ENCODE measurements around the gene WWC2.

WWC2 gene

DNA sequence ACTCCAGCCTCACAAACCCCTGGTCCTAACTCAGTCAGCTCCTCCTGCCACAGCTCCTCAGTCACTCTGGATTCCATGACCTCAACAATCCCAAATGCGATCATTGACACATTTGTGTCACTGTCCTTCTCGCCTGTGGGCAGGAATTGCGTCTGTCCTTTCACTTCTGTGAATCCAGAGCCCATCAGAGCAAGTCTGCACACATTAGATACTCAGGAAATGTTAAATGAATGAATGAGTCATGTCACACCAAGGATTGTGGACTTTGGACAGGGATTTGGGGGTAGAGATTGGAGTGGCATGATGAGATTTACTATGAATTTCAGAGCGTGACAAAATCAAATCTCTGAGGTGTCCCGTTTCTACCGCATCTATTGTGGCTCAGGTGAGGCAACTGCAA is 234.9 kb downstream of the WWC2 start:
- Mint-ChIP-seq H3K4me1 (peaks cover 4% of the 10 kb centered on the region), H3K27me3 (peaks cover 24% of the 10 kb centered on the region), H3K36me3 (no peaks in the 10 kb centered on the region), H3K9me3 (no peaks in the 10 kb centered on the region), H3K27ac (no peak overlapping the region), H3K4me3 (no peak overlapping the region)
- CTCF ChIA-PET: no interaction called here
- no peak for DNase-seq

DNA sequence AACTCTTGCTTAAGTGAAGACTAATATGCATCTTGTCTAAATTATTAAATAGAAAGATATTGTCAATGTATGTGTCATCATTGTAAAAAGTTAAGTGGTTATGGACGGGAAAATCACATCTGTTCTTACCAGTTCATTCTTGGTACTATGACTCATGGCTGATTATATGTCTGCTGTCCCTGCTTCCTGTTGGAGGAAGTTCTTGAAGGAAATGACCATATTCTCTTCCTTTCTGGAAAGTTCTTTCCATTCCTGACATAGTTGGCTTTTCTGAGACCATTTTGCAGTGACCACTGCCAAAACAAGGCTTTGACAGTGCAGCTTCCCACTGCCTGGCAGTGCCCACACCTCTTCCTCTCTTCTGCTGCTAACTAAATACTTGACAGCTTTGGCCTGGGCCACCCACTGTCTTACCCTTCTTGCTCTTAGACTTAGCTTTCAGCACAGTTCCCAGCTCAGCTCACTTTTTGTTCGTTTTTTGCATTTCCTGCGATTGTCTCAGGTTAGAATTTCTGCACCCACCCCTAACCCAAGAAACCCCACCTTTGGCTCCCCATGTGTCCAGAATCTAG is 236.4 kb downstream of the WWC2 start:
- no peak for DNase-seq
- Mint-ChIP-seq H3K27me3 (peaks cover 24% of the 10 kb centered on the region), H3K4me1 (peaks cover 4% of the 10 kb centered on the region), H3K9me3 (no peaks in the 10 kb centered on the region), H3K36me3 (no peaks in the 10 kb centered on the region), H3K4me3 (no peak overlapping the region), H3K27ac (no peak overlapping the region)
- CTCF ChIA-PET: no interaction called here

DNA sequence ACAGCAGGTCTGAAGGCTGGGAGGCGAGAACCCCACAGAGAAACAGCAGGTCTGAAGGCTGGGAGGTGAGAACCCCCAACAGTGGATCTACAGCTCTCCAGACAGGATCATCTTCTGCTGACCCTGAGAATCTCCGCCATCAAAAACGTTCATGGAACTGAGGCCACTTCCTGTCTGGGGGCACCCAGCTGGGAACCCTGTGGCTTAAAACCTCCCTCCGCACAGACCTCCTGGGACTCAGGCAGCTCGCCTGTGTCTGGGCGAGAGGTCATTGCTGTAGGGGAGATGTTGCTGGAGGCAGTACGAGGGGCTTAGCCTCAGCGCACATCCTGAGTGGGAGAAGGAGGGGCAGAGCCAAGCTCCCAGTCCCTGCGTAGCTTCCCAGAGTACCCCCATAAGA is 238.3 kb downstream of the WWC2 start:
- Mint-ChIP-seq H3K27me3 (peaks cover 30% of the 10 kb centered on the region), H3K9me3 (no peaks in the 10 kb centered on the region), H3K36me3 (no peaks in the 10 kb centered on the region), H3K27ac (no peak overlapping the region), H3K4me1 (peaks cover 4% of the 10 kb centered on the region), H3K4me3 (no peak overlapping the region)
- DNase-seq: no peak
- CTCF ChIA-PET: no interaction called here

DNA sequence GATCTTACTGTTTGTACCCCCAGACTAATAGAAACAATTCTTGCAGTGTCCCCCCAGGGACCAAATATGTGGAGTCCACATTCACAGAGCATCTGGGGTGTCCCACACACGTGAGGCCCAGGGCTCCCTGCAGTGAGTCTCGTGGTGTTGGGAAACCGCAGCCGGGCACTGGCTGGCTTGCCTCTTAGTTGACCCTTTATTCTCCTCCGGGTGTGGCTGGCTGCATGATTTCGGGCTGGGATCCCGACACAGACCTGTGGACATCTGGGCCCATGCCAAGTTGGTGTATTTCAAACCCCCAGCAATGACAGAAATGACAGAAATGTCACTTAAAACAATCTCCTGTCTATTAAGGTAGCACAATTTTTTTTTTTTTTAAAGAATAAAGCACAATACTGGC is 238.8 kb downstream of the WWC2 start:
- no peak for DNase-seq
- H3K27me3 Mint-ChIP-seq: peaks cover 33% of the 10 kb centered on the region
- H3K4me1 Mint-ChIP-seq: peaks cover 4% of the 10 kb centered on the region
- no peaks in the 10 kb centered on the region for H3K36me3 Mint-ChIP-seq
- no peak overlapping the region for H3K27ac Mint-ChIP-seq
- no peaks in the 10 kb centered on the region for H3K9me3 Mint-ChIP-seq
- no peak overlapping the region for H3K4me3 Mint-ChIP-seq
- CTCF ChIA-PET: no interaction called here

DNA sequence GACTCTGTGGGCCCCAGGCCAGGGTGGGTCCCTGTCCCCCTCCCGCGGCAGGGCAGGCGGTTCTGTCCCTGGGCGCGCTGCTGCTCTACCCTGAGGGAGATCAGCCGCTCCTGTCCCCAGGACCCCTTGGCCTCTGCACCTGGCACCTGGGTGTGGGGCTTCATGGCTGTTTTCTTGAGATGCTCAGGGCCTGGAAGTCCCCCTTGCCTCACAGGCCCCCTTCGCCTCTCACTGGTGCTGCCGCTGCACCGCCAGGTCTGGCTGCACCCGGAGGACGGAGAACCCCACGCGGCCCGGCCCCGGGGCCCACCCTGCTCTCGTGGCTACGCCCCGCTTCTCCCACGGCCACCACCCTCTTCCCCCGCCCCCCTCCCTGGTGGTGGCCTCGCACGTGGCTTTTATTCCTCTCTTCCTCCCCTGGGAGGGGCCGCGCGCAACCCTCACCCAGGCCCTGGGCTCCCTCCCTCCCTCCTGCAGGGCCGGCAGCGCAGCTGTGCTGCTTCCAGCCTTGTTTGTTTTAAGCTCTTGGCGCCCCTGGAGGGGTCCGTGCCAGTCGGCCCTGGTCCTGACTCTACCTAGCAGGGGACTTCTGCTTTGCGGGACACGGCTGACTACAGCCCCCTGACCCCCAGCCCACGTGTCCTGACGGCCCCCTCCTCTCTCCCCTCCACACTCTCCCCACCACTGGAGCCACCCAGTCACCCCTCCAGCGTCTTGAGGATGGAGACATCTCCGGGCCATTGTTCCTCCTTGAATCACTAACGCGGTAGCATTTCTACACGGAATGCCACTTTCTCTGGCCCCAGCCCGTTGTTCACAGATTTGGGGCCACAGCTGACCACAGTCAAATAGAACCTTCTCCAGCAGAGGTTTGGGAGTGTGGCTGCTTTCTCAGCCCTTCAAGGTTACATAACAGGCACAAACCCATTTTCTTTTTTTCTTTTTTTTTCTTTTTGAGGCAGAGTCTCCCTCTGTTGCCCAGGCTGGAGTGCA is 243.8 kb downstream of the WWC2 start:
- peaks cover 3% of the 10 kb centered on the region for H3K4me1 Mint-ChIP-seq
- no peaks in the 10 kb centered on the region for H3K36me3 Mint-ChIP-seq
- no peak for DNase-seq
- no peak overlapping the region for H3K27ac Mint-ChIP-seq
- H3K9me3 Mint-ChIP-seq: no peaks in the 10 kb centered on the region
- H3K4me3 Mint-ChIP-seq: no peak overlapping the region
- CTCF ChIA-PET: no interaction called here
- H3K27me3 Mint-ChIP-seq: peaks cover 46% of the 10 kb centered on the region

DNA sequence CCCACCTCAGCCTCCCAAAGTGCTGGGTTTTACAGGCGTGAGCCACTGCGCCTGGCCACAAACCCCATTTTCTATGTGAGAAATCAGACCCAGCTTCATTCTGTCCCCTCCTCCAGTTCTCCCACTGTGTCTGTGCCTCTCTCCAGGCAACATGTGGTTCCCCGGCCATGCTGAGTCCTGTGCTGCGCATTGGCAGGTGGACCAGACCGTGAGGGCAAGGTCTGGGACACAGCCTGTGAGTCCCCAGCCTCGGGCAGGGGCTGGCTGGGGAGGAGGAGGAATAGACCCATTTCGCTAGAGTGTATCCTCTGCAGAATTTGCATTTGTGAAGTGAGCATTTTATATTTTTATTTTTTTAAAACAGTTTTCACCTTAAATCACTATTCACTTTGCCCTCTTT is 244.7 kb downstream of the WWC2 start:
- CTCF ChIA-PET: no interaction called here
- Mint-ChIP-seq H3K4me3 (no peak overlapping the region), H3K4me1 (peaks cover 5% of the 10 kb centered on the region), H3K36me3 (no peaks in the 10 kb centered on the region), H3K27ac (no peak overlapping the region), H3K27me3 (peaks cover 46% of the 10 kb centered on the region), H3K9me3 (no peaks in the 10 kb centered on the region)
- no peak for DNase-seq

DNA sequence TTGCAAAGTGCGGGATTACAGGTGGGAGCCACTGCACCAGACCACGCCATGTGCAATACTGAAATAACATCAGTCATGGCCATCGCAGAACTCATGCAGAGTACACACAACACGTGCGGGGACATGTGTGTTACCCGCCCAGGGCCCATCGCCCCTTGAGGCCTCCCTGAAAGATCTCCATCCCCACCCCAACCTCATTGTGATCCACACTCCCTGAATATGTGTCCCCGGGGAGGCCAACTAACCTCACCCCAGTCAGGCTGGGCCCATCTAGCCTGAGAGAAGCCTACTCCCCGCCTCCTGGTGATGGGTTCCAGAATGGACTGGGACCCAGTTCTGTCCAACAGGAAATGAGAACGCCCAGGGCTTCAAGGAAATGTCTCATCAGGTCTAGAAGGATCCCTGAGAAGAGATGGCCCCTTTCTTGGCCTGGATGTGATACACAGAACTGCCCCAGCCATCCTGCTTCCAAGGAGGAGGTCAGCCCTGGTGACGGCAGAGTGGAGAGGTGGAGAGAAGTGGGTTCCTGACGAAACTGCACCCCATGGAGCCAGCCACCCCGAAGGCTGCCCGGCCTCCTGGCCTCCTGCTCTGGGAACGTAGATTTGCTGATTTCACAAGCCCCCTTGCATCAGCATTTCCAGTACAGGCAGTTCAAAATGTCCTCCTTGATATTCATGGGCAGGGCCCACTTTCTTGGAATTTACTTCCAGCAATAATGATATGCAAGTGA is 245.6 kb downstream of the WWC2 start:
- Mint-ChIP-seq H3K9me3 (no peaks in the 10 kb centered on the region), H3K4me3 (no peak overlapping the region)

DNA sequence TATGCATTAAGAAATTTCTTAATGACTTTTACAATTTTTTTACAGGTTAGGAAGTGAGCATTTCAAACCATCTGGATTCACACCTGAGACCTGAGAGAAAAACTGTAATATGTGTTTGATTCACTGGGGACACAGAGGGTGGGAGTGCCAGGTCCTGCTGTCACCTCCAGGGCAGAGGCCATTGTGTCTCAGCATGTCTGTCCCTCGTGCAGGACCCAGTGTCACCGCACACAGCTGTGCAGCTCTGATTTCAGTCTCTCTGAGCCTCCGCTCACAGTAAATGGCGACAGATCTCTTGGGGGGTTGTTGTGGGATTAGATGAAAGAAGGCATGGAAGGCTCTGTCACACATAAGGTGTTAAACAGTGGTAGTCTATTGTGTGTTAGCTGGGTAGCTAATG is 246.2 kb downstream of the WWC2 start:
- Mint-ChIP-seq H3K27ac (no peak overlapping the region), H3K27me3 (peaks cover 46% of the 10 kb centered on the region), H3K9me3 (no peaks in the 10 kb centered on the region), H3K4me1 (peaks cover 13% of the 10 kb centered on the region), H3K36me3 (no peaks in the 10 kb centered on the region), H3K4me3 (no peak overlapping the region)
- DNase-seq: no peak
- CTCF ChIA-PET: no interaction called here

More for the DNA sequence above, 245.6 kb downstream of the WWC2 start:
- CTCF ChIA-PET: no interaction called here
- Mint-ChIP-seq H3K36me3 (no peaks in the 10 kb centered on the region), H3K27me3 (peaks cover 46% of the 10 kb centered on the region), H3K27ac (no peak overlapping the region), H3K4me1 (peaks cover 13% of the 10 kb centered on the region)
- DNase-seq: no peak

DNA sequence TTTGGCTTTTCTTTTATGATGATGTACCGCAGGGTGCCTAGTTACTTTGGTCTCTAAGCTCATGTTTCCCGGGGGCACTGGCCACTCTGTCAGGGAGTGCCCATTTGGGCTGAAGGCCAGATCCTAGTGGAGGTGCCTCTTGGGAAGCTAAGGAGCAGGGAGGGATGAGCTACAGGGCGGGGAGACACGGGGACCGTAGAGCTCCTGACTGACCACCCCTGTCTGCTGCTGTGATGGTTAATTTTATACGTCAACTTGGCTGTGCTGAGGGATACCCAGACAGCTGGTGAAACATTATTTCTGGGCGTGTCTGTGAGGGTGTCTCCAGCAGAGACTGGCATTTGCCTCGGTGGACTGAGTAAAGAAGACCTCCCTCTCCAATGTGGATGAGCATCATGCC is 248.1 kb downstream of the WWC2 start:
- no peak overlapping the region for H3K4me3 Mint-ChIP-seq
- CTCF ChIA-PET: interaction anchor here (0.6 to 1.0 kb wide), 2 partner anchors 52 to 93 kb away, joined by 3 read pairs; no protein-coding TSS in a partner anchor
- DNase-seq: no peak

DNA sequence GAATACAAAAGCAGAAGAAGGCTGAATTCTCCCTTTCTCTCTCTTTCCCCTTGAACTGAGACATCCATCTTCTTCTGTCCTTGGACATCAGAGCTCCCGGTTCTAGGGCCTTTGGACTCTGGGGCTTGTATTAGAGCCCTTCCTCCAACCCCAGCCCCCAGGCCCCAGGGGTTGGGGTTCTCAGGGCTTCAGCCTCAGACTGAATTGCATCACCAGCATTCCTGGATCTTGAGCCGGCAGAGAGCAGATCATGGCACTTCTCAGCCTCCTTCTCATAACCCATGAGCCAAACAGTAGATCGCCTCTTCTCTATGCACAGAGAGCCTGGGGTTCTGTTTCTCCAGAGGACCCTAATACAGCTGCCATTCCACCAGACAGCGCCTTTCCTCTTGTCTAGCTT is 248.5 kb downstream of the WWC2 start:
- H3K4me1 Mint-ChIP-seq: peaks cover 13% of the 10 kb centered on the region
- H3K36me3 Mint-ChIP-seq: no peaks in the 10 kb centered on the region
- CTCF ChIA-PET: interaction anchor here (1.0 kb wide), 1 partner anchor 51 kb away, joined by 3 read pairs; no protein-coding TSS in a partner anchor
- no peaks in the 10 kb centered on the region for H3K9me3 Mint-ChIP-seq
- H3K27ac Mint-ChIP-seq: no peak overlapping the region
- DNase-seq: no peak
- H3K27me3 Mint-ChIP-seq: peaks cover 45% of the 10 kb centered on the region
- no peak overlapping the region for H3K4me3 Mint-ChIP-seq

More for the DNA sequence above, 248.1 kb downstream of the WWC2 start:
- H3K27ac Mint-ChIP-seq: no peak overlapping the region
- peaks cover 49% of the 10 kb centered on the region for H3K27me3 Mint-ChIP-seq
- no peaks in the 10 kb centered on the region for H3K9me3 Mint-ChIP-seq
- peaks cover 13% of the 10 kb centered on the region for H3K4me1 Mint-ChIP-seq
- H3K36me3 Mint-ChIP-seq: no peaks in the 10 kb centered on the region

DNA sequence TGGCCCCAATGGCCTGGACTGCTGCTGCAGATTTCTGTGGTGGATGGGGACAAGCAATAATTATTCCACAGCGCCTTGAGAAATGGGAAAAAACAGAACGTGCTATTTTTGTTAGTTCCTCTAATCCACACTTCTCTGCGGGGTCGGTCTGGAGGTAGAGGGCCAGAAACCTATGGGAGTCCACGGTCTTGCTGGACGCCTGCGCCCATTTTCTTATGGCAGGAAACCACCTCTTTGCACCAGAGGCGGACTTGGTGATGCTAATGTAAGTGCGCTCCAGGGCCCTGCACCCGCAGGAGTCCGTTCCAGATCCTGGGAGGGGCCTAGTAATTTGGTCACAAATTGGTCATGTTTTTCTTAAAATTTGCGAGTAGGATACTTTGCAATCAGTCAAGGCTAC is 249.1 kb downstream of the WWC2 start:
- H3K36me3 Mint-ChIP-seq: no peaks in the 10 kb centered on the region
- no peak overlapping the region for H3K27ac Mint-ChIP-seq
- H3K27me3 Mint-ChIP-seq: peaks cover 40% of the 10 kb centered on the region
- H3K4me1 Mint-ChIP-seq: peaks cover 12% of the 10 kb centered on the region
- no peak for DNase-seq
- CTCF ChIA-PET: interaction anchor here (1.0 kb wide), 1 partner anchor 51 kb away, joined by 3 read pairs; no protein-coding TSS in a partner anchor
- no peak overlapping the region for H3K4me3 Mint-ChIP-seq
- H3K9me3 Mint-ChIP-seq: no peaks in the 10 kb centered on the region

DNA sequence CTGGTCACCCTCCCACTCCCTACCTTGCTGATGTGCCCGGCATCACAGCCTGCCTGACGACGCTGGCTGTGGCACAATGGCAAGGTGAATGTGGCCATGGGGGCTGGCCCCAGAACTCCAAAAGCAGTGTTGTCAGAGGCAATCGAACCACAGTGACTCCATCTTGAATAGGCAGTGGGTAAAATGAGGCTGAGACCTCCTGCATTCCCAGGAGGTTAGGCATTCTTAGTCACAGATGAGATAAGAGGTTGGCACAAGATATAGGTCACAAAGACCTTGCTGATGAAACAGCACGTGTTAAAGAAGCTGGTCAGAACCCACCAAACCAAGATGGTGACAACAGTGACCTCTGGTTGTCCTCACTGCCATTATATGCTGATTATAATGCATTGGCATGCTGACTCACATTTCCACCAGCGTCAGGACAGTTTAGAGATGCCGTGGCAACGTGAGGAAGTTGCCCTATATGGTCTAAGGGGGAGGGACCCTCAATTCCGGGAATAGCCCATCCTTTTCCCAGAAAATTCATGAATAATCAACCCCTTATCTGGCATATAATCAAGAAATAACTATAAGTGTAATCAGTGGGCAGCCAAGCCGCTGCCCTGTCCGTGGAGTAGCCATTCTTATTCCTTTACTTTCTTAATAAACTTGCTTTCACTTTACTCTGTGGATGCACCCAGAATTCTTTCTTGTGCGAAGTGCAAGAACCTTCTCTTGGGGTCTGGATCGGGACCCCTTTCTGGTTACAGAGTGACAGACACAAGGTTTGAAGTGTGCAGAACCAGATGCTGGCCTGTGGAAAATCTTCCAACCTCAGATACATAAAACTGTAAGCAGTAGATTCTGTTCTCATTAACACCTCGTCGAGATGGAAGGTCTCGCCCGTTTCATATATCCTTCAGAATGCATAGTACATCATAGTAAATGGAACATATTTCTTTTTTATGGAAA is 249.9 kb downstream of the WWC2 start:
- CTCF ChIA-PET: no interaction called here
- peak; percentile 26 for DNase-seq
- Mint-ChIP-seq H3K9me3 (no peaks in the 10 kb centered on the region), H3K36me3 (no peaks in the 10 kb centered on the region), H3K4me1 (peaks cover 10% of the 10 kb centered on the region), H3K4me3 (no peak overlapping the region), H3K27ac (no peak overlapping the region), H3K27me3 (peaks cover 31% of the 10 kb centered on the region)

DNA sequence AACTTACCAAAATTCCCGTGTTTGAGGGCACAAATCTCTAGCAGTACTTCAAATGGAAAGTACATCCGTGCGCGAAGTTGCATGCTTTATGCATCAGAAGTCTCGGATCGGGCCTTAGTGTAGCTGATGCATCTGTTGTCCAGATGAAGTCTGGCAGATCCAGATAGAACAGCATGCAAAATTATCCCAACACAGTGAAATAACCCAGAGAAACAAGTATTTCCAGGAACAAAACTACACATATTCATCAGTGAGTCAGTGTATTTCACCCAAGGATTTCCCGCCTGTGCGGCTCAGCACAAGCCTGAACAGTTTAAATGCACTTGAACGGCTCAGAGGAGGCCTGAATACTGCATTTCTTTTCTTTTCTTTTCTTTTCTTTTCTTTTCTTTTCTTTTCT is 250.6 kb downstream of the WWC2 start:
- Mint-ChIP-seq H3K4me1 (peaks cover 10% of the 10 kb centered on the region), H3K4me3 (no peak overlapping the region), H3K9me3 (no peaks in the 10 kb centered on the region), H3K27ac (no peak overlapping the region), H3K27me3 (peaks cover 24% of the 10 kb centered on the region), H3K36me3 (no peaks in the 10 kb centered on the region)
- DNase-seq: no peak
- CTCF ChIA-PET: no interaction called here

Data from activated naive CD4-positive, alpha-beta T cell treated with anti-CD3 and anti-CD28 coated beads, Interleukin-2, amount 10 ng/mL, durations not matched to agents 7 days and 5 days (primary cell).